ENCODE measurements around the gene PHRF1.

PHRF1 gene

DNA sequence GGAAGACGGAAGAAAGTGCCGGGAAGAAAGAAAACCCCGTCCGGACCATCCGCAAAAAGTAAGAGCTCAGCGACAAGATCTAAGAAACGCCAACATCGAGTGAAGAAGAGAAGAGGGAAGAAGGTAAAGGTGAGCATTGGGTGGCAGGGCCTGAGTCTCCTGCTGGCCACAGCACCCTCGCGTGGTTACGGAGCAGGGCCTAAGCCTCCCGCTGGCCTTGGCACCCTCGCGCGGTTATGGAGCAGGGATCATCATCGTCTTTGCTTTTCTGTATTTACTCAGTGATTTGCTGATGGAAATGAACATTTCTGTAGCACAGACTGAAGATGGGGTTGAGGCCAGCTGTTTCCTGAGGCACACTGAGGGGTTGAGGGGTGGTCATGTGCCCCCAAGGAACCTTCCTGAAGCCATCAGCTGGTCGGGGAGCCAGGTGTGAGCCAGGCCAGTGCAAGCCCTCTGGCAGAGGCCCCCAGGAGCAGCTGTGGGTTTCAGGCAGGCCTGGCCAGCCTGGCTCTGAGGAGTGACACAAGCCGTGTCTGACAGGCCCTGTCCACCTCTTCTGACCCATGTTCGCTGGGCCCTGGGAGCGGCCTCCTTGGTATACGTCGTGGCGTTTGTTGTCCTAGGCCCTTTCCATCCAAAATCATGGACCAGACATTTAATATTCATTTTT lies 25.4 kb downstream of the PHRF1 start:
- Histone ChIP-seq H3K36me3 (ENCODE audit: insufficient read depth, low read depth, low read length) (peaks cover 92% of the 10 kb centered on the region), H3K4me1 (ENCODE audit: insufficient read depth, low read length) (no peaks in the 10 kb centered on the region), H3K4me3 (ENCODE audit: low read length) (no peak overlapping the region), H3K27me3 (ENCODE audit: insufficient read depth, low read length) (no peaks in the 10 kb centered on the region), H3K9ac (ENCODE audit: low read depth, low read length) (no peak overlapping the region), H3K27ac (ENCODE audit: low read length) (no peak overlapping the region), H3K9me3 (ENCODE audit: insufficient read depth, low read depth, low read length) (no peaks in the 10 kb centered on the region)

DNA sequence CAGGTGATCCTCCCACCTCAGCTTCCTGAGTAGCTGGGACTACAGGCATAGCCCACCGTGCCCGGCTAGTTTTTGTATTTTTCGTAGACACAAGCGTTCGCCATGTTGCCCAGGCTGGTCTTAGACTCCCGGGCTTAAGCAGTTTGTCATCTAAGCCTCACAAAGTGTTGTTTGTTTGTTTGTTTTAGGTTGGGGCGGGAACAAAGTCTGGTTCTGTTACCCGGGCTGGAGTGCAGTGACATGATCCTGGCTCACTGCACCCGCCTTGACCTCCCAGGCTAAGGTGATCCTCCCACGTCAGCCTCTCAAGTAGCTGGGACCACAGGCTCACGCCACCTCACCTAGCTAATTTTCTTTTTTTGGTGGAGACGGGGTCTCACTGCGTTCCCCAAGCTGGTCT lies 26.9 kb downstream of the PHRF1 start:
- Histone ChIP-seq H3K9ac (ENCODE audit: low read depth, low read length) (no peak overlapping the region), H3K27me3 (ENCODE audit: insufficient read depth, low read length) (no peaks in the 10 kb centered on the region), H3K27ac (ENCODE audit: low read length) (no peak overlapping the region), H3K36me3 (ENCODE audit: insufficient read depth, low read depth, low read length) (peaks cover 94% of the 10 kb centered on the region), H3K9me3 (ENCODE audit: insufficient read depth, low read depth, low read length) (no peaks in the 10 kb centered on the region), H3K4me3 (ENCODE audit: low read length) (no peak overlapping the region), H3K4me1 (ENCODE audit: insufficient read depth, low read length) (no peaks in the 10 kb centered on the region)

DNA sequence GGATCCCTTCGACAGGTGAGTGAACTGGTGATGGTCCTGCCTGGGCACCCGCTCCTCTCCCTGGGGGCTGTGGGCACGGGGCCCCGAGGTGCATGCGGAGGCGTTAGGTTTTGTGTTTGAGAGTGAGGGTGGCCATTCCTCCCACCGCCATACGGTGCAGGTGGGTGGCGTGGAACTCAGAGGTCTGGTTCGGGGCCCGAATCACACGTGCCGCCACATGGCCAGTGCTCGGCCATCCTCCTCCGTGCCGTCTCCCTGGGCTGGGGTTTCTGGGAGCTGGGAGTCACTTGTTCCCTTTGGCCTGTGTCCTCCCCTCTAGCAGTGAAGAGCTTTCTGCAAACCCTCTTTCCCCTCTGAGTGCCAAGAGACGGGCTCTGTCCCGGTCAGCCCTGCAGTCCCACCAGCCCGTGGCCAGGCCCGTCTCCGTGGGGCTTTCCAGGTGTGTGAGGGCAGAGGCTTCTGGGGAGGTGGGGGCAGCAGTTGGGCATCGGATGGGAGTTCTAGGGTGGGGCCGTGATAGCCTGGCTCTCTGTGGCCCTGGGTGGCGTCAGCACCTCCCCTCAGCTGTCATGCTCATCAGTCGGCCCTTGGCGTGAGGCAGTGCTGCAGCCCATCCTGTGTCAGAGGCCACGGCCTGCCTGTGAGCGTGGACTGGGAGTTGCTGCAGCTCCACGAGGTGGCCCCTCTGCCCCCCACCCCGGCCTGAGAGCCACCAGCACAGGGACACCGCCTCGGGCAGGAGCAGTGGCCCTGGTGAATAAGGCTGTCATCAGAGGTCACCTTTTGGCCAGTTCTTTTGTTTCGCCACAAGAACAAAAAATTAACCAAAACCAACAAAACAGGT lies 29.2 kb downstream of the PHRF1 start:
- H3K36me3 ChIP-seq (ENCODE audit: insufficient read depth, low read depth, low read length) = peaks cover 94% of the 10 kb centered on the region
- H3K4me1 ChIP-seq (ENCODE audit: insufficient read depth, low read length) = no peaks in the 10 kb centered on the region
- no peaks in the 10 kb centered on the region for H3K27me3 ChIP-seq (ENCODE audit: insufficient read depth, low read length)
- H3K9me3 ChIP-seq (ENCODE audit: insufficient read depth, low read depth, low read length) = no peaks in the 10 kb centered on the region
- H3K9ac ChIP-seq (ENCODE audit: low read depth, low read length) = no peak overlapping the region
- no peak overlapping the region for H3K4me3 ChIP-seq (ENCODE audit: low read length)
- H3K27ac ChIP-seq (ENCODE audit: low read length) = no peak overlapping the region

DNA sequence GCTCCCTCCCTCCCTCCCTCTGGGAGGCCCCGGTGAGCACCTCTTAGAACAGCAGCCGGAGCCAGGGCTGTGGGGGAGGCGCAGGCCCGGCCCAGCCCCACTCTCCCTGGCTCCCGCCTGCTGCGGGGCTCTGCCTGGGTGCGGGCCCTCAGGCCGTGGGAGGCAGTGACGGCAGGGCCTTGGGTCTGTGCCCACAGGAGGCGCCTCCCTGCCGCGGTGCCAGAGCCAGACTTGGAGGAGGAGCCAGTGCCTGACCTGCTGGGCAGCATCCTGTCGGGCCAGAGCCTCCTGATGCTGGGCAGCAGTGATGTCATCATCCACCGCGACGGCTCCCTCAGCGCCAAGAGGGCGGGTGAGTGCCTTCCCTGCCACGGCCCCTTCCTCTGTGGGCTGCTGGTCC lies 30.0 kb downstream of the PHRF1 start:
- H3K4me3 ChIP-seq (ENCODE audit: low read length) = no peak overlapping the region
- H3K27me3 ChIP-seq (ENCODE audit: insufficient read depth, low read length) = no peaks in the 10 kb centered on the region
- H3K36me3 ChIP-seq (ENCODE audit: insufficient read depth, low read depth, low read length) = peaks cover 97% of the 10 kb centered on the region
- H3K27ac ChIP-seq (ENCODE audit: low read length) = no peak overlapping the region
- no peak overlapping the region for H3K9ac ChIP-seq (ENCODE audit: low read depth, low read length)
- H3K4me1 ChIP-seq (ENCODE audit: insufficient read depth, low read length) = no peaks in the 10 kb centered on the region
- no peaks in the 10 kb centered on the region for H3K9me3 ChIP-seq (ENCODE audit: insufficient read depth, low read depth, low read length)

DNA sequence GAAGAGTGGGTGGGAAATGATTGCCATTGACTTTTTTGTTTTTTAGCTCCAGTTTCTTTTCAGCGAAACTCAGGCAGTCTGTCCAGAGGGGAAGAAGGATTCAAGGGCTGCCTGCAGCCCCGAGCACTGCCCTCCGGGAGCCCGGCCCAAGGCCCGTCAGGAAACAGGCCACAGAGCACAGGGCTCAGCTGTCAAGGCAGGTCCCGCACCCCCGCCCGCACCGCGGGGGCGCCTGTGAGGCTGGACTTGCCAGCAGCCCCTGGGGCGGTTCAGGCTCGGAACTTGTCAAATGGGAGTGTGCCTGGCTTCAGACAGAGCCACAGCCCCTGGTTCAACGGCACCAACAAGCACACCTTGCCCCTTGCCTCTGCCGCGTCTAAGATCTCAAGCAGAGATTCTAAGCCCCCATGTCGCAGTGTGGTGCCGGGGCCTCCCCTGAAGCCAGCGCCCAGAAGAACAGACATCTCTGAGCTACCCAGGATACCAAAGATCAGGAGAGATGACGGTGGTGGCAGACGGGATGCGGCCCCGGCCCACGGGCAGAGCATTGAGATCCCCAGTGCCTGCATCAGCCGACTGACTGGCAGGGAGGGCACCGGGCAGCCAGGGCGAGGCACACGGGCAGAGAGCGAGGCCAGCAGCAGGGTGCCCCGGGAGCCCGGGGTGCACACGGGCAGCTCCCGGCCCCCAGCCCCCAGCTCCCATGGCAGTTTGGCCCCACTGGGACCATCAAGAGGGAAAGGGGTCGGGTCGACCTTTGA lies 30.9 kb downstream of the PHRF1 start:
- H3K27me3 ChIP-seq (ENCODE audit: insufficient read depth, low read length) = no peaks in the 10 kb centered on the region
- peaks cover 97% of the 10 kb centered on the region for H3K36me3 ChIP-seq (ENCODE audit: insufficient read depth, low read depth, low read length)
- no peak overlapping the region for H3K27ac ChIP-seq (ENCODE audit: low read length)
- H3K4me1 ChIP-seq (ENCODE audit: insufficient read depth, low read length) = no peaks in the 10 kb centered on the region
- H3K9me3 ChIP-seq (ENCODE audit: insufficient read depth, low read depth, low read length) = no peaks in the 10 kb centered on the region
- no peak overlapping the region for H3K9ac ChIP-seq (ENCODE audit: low read depth, low read length)
- H3K4me3 ChIP-seq (ENCODE audit: low read length) = no peak overlapping the region

DNA sequence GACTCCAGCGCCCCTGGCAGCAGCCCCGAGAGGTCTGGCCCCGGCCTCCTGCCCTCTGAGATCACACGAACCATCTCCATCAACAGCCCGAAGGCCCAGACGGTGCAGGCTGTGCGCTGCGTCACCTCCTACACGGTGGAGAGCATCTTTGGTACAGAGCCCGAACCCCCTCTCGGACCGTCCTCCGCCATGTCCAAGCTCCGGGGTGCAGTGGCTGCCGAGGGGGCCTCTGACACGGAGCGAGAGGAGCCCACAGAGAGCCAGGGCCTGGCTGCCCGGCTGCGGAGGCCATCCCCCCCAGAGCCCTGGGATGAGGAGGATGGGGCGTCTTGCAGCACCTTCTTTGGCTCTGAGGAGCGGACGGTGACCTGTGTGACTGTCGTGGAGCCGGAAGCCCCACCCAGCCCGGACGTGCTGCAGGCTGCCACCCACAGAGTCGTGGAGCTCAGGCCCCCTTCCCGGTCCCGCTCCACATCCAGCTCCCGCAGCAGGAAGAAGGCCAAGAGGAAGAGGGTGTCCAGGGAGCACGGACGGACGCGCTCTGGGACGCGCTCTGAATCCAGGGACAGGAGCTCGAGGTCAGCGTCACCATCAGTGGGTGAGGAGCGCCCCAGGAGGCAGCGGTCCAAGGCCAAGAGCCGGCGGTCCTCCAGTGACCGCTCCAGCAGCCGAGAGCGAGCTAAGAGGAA lies 31.8 kb downstream of the PHRF1 start:
- peaks cover 96% of the 10 kb centered on the region for H3K36me3 ChIP-seq (ENCODE audit: insufficient read depth, low read depth, low read length)
- no peak overlapping the region for H3K27ac ChIP-seq (ENCODE audit: low read length)

DNA sequence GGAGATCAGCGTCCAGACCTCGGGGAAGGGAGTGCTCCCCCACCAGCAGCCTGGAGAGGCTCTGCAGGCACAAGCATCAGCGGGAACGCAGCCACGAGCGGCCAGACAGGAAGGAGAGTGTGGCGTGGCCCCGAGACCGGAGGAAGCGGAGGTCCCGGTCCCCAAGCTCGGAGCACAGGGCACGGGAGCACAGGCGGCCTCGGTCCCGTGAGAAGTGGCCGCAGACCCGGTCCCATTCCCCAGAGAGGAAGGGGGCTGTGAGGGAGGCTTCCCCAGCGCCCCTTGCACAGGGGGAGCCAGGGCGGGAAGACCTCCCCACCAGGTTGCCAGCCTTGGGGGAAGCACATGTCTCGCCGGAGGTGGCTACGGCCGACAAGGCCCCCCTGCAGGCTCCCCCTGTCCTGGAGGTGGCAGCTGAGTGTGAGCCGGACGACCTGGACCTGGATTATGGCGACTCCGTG lies 32.6 kb downstream of the PHRF1 start:
- Histone ChIP-seq H3K4me3 (ENCODE audit: low read length) (no peak overlapping the region), H3K27me3 (ENCODE audit: insufficient read depth, low read length) (no peaks in the 10 kb centered on the region), H3K9ac (ENCODE audit: low read depth, low read length) (no peak overlapping the region), H3K27ac (ENCODE audit: low read length) (no peak overlapping the region), H3K9me3 (ENCODE audit: insufficient read depth, low read depth, low read length) (no peaks in the 10 kb centered on the region), H3K36me3 (ENCODE audit: insufficient read depth, low read depth, low read length) (peaks cover 90% of the 10 kb centered on the region), H3K4me1 (ENCODE audit: insufficient read depth, low read length) (no peaks in the 10 kb centered on the region)

More for the DNA sequence above, 31.8 kb downstream of the PHRF1 start:
- no peak overlapping the region for H3K4me3 ChIP-seq (ENCODE audit: low read length)
- no peak overlapping the region for H3K9ac ChIP-seq (ENCODE audit: low read depth, low read length)
- H3K9me3 ChIP-seq (ENCODE audit: insufficient read depth, low read depth, low read length) = no peaks in the 10 kb centered on the region
- no peaks in the 10 kb centered on the region for H3K4me1 ChIP-seq (ENCODE audit: insufficient read depth, low read length)
- no peaks in the 10 kb centered on the region for H3K27me3 ChIP-seq (ENCODE audit: insufficient read depth, low read length)

DNA sequence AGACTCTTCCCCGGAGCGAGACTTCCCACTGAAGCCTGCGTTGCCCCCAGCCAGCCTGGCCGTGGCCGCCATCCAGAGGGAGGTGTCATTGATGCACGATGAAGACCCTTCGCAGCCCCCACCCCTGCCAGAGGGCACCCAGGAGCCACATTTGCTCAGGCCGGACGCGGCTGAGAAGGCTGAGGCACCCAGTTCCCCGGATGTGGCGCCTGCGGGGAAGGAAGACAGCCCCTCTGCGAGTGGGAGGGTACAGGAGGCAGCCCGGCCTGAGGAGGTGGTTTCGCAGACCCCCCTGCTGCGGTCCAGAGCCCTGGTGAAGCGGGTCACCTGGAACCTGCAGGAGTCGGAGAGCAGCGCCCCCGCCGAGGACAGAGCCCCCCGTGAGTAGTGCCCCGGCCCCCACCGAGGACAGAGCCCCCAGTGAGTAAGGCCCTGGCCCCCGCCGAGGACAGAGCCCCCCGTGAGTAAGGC lies 33.1 kb downstream of the PHRF1 start:
- H3K9me3 ChIP-seq (ENCODE audit: insufficient read depth, low read depth, low read length) = no peaks in the 10 kb centered on the region
- H3K4me1 ChIP-seq (ENCODE audit: insufficient read depth, low read length) = no peaks in the 10 kb centered on the region
- no peak overlapping the region for H3K27ac ChIP-seq (ENCODE audit: low read length)
- peaks cover 85% of the 10 kb centered on the region for H3K36me3 ChIP-seq (ENCODE audit: insufficient read depth, low read depth, low read length)
- H3K4me3 ChIP-seq (ENCODE audit: low read length) = no peak overlapping the region
- no peak overlapping the region for H3K9ac ChIP-seq (ENCODE audit: low read depth, low read length)
- no peaks in the 10 kb centered on the region for H3K27me3 ChIP-seq (ENCODE audit: insufficient read depth, low read length)

DNA sequence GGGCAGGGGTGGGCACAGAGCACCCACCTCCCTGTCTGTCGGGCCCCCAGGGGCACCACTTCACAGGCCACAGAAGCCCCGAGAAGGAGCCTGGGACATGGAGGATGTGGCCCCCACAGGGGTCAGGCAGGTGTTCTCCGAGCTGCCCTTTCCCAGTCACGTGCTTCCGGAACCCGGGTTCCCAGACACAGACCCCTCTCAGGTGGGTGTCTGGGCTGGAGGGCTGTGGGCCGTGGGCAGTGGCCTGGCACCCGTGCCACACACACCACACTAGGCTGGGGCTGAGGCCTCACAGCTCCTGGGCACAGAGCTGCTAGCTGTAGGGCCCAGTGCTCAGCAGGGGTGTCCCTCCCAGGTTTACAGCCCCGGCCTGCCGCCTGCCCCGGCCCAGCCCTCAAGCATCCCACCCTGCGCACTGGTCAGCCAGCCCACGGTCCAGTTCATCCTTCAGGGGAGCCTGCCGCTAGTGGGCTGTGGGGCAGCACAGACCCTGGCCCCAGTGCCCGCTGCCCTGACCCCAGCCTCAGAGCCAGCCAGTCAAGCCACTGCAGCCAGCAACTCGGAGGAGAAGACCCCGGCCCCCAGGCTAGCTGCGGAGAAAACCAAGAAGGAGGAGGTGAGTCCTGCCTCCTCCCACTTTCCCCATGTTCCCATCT lies 34.0 kb downstream of the PHRF1 start:
- H3K27me3 ChIP-seq (ENCODE audit: insufficient read depth, low read length) = no peaks in the 10 kb centered on the region
- H3K36me3 ChIP-seq (ENCODE audit: insufficient read depth, low read depth, low read length) = peaks cover 76% of the 10 kb centered on the region
- H3K27ac ChIP-seq (ENCODE audit: low read length) = no peak overlapping the region
- no peak overlapping the region for H3K9ac ChIP-seq (ENCODE audit: low read depth, low read length)
- no peaks in the 10 kb centered on the region for H3K4me1 ChIP-seq (ENCODE audit: insufficient read depth, low read length)
- H3K9me3 ChIP-seq (ENCODE audit: insufficient read depth, low read depth, low read length) = no peaks in the 10 kb centered on the region
- H3K4me3 ChIP-seq (ENCODE audit: low read length) = no peak overlapping the region

DNA sequence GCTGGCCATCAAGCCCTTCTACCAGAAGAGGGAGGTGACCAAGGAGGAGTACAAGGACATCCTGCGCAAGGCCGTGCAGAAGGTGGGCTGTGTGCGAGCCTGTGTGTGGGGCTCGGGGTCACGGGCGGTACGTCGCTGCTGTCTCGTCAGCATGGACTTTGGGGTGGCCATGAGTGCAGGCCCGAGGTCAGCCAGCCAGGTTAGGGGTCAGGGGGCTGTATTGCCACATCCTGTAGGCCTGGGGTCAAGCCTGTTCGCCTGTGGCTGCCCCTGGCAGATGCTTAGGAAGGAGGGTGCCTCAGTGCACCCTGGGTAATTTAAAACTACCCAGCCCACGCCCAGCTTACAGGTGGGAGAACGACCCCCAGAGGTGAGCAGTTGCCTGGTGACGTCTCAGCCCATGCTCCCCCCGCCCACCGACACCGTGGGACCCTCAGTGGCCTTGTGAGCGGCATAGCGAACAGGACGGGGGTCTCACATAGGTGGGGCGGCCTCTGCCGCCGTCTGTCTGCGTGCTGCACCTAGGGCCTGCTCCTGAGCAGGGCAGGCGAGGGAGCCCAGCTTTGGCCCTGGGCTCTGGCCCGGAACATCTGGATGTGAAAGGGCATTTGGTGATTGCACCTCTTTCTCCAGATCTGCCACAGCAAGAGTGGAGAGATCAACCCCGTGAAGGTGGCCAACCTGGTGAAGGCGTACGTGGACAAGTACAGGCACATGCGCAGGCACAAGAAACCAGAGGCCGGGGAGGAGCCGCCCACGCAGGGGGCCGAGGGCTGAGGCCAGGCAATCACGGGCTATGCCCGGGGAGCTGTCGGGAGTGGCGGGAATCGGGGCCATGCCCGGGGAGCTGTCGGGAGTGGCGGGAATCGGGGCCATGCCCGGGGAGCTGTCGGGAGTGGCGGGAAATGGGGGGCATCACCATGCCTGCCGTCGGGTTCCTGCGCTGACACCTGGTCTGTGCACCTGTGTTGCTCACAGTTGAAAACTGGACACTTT lies 35.0 kb downstream of the PHRF1 start:
- H3K9me3 ChIP-seq (ENCODE audit: insufficient read depth, low read depth, low read length) = no peaks in the 10 kb centered on the region
- H3K4me3 ChIP-seq (ENCODE audit: low read length) = no peak overlapping the region
- H3K9ac ChIP-seq (ENCODE audit: low read depth, low read length) = no peak overlapping the region
- no peaks in the 10 kb centered on the region for H3K4me1 ChIP-seq (ENCODE audit: insufficient read depth, low read length)
- H3K27me3 ChIP-seq (ENCODE audit: insufficient read depth, low read length) = no peaks in the 10 kb centered on the region
- H3K36me3 ChIP-seq (ENCODE audit: insufficient read depth, low read depth, low read length) = peaks cover 65% of the 10 kb centered on the region
- no peak overlapping the region for H3K27ac ChIP-seq (ENCODE audit: low read length)

Data from iPS-20b (cell line).